Measurements from ENCODE around the gene CD151.
A peak's percentile ranks its signal among the peaks of the same experiment; 100 is the strongest.

The CD151 gene

DNA sequence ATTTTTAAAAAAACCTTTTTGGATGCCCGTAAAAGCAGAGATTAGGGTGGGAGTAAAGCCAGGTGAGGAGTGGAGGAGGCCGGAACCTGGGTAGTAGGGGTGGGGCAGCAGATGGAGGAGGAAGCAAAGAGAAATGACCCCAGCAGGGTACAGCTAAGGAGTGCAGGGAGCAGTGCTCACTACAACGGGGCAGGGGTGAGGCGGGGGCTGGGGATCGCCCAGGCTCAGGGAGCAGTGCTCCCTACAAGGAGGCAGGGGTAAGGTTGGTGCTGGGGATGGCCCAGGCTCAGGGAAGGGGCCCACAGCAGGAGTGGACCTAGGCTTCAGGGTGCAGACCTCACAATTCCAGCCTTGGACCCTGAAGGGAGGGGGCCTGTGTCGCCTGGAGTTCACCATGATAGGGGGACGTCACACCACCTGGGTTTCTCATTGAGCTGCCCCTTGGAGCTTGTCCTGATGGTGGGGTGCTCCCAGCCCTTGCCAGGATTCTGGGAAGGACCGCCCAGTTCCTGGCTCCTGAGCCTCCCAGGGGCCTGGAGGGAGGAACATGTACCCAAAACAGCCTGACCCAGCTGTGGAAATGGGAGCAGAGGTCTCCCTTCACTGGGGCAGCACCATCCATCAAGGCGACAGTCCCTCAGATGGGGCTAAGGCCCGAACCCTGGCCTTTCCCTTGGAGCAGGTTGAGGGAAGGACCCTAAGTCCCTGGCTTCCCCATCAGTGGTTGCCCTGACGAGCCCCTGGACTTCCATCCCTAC lies 16.9 kb upstream of the CD151 start:
- DNase-seq (ENCODE audit: low read depth), result no peak

DNA sequence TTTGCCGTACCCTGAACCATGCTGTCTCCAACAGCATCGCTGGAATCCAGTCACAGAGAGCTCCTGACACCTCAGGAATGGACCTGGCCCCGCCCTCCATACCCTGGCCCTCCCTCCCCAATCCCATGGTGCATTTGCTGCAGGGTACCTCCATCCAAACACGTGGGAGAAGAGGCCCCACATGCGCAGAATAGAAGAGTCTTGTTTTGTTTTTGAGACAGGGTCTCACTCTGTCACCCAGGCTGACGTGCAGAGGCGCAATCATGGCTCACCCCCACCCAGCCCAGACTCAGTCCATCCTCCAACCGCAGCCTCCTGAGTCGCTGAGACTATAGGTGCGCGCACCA lies 16.3 kb upstream of the CD151 start:
- no peak for DNase-seq (ENCODE audit: low read depth)

DNA sequence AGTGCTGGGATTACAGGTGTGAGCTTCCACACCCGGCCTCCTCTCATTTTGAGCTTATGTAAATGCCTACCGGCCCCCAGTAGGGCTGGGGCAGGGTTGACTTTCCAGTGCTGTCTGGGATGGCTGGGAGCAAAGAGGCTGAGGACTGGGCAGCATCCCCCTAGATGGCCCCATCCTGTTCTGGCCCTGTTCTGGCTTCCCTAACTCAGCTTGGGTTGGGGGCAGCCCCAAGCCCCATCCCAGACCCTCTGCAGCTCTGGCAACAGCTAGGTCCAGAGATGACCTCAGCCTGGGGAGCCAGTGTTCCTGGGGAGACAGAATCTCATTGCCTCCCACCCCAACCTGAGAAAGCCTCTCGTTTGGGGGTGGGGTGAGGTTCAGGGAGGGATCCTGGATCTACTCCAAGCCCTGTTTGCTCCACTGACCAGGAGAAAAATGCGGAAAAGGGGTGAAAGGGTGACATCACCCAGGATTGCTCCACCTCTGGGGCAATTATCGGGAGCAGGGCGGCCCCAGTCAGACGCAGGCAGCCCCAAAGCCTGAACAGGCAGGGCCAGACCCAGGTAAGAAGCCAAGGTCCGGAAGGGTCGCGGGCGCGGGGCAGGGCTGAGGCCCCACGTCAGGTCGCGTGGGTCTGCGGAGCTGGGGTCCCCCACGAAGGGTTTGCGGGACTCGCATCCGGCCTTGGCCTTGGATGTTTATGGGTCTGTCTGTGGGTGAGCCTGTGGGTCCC lies 14.2 kb upstream of the CD151 start, which contains the start of gene PNPLA2:
TSS of gene PNPLA2 (plus strand) at position 519 of the 733 bp plus-strand sequence. CDS start 805 bp downstream, outside the sequence.
- peak; percentile 81 for DNase-seq (ENCODE audit: low read depth)

DNA sequence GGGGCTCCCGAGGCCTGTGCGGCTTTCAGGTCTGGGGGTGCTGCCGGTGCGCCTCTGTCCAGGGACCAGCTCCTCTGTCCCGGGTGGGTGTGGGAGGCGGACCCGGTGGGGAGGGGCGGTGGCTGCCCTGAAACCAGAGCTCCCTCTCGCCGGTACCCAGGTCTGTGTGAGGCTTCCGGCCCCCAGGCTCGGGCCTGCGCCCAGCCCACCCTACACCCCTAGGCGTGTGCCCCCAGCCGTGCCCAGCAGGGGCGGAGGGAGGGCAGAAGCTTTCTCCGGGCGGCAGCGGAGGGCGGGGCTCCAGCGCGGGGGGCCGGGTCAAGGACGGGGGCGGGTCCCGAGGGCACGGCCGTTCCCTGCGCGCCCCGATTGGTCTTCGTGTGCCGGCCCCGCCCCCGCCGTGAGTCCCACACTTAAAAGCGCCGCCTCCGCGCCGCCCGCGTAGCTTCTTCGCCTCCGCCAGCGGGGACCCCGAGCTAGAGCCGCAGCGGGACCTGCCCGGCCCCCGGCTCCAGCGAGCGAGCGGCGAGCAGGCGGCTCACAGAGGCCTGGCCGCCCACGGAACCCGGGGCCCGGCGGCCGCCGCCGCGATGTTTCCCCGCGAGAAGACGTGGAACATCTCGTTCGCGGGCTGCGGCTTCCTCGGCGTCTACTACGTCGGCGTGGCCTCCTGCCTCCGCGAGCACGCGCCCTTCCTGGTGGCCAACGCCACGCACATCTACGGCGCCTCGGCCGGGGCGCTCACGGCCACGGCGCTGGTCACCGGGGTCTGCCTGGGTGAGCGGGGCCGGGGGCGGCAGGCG lies 13.4 kb upstream of the CD151 start:
- DNase-seq (ENCODE audit: low read depth), result peak; percentile 89

DNA sequence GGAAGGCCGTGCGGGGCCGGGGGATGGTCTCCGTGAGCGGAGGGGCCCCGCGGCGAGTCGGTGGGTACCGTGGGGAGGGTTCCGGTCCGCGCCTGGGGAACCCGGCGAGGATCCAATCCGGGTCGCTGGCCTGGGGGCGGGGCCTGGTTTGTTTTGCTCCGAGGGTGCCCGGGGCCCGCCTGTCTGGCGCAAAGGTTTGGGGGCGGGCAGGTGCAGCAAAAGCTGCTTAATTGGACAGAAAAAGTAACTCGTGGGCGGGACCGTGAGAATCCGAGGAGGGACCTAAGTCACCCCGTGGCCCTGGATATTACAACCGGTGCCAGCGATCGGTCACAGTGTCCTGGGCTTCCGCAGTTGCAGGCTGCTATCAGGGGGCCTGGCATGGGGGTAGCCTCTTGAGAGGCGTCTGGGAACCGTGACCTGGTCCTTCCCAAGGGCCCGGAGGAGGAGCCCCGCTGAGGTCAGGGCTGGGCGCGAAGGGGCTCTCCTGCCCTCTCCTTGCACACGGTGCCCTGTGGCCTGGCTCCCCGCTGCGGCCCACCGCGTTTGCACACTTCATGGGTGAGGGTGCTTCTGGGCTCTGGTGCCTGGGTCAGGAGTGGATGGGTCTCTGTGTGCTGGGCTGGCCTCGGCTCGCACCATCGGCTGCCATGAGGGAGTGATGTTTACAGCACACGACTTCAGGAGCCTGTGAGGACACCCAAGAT lies 12.7 kb upstream of the CD151 start:
- peak; percentile 69 for DNase-seq (ENCODE audit: low read depth)

DNA sequence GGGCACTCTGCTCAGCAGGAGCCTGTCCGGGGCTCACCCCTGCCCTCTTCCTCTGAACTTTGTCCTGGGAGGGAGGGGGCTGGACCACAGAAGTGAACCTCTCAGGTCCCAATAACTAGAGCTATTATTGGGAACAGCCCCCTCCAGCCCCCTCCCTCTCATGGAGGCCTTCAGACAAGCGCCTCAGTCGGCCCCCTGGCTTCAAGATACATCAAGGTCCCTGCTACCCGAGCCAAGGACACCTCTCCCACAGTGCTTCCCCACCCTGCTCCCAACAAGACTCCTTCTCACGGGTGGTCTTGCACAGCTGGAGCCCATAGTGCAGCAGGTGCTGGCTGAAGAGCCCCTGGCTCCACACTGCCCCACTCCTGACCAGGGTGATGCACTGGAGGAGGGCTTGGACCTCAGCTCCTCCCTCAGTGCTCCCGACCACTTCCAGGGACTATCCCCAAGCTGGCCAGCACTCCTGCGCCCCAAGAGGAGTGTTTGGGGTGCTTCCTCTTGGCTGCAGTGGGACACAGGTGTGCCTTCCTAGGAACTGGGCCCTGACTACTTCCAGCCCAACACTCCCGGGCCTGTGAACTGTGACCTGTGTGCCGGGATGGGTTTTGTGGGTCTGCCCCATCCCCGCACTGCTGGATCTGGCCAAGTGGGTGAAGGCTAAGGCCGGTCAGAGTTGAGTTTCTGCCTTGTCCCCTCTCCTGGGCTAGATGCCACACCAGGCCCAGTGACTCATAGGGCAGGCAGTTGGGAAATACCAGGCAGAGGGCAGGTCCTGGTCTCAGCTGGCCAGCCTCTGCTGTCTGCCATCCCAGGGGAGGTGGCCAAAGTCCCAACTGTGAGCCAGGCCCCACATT lies 11.9 kb upstream of the CD151 start:
- DNase-seq (ENCODE audit: low read depth), result peak; percentile 89

DNA sequence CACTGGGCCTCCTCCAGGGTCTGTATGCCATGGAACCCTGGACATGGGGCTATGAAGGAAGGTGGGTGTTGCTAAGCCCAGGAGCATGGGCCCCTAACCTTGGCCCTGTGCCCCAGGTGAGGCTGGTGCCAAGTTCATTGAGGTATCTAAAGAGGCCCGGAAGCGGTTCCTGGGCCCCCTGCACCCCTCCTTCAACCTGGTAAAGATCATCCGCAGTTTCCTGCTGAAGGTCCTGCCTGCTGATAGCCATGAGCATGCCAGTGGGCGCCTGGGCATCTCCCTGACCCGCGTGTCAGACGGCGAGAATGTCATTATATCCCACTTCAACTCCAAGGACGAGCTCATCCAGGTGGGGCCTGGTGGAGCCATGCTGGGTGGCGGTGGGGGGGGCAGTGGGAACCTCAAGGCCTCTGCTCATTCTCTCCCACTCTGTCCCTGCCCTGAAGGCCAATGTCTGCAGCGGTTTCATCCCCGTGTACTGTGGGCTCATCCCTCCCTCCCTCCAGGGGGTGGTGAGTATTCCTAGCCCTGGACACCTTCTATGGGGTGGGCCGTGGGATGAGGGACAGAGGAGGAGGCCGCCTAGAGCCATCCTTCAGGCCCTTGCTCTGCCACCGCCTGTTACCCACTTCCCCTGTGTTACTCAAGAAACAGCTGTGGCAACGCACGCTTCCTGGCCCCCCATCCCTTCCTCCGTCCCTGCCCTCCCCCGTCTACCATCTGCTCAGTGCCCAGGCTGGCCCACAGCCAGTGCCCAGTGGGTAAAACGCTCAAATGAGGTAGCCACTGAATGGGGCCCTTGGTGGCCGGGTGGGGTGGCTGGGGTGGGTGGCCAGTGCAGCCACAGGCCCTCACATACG lies 11.0 kb upstream of the CD151 start:
- no peak for DNase-seq (ENCODE audit: low read depth)

DNA sequence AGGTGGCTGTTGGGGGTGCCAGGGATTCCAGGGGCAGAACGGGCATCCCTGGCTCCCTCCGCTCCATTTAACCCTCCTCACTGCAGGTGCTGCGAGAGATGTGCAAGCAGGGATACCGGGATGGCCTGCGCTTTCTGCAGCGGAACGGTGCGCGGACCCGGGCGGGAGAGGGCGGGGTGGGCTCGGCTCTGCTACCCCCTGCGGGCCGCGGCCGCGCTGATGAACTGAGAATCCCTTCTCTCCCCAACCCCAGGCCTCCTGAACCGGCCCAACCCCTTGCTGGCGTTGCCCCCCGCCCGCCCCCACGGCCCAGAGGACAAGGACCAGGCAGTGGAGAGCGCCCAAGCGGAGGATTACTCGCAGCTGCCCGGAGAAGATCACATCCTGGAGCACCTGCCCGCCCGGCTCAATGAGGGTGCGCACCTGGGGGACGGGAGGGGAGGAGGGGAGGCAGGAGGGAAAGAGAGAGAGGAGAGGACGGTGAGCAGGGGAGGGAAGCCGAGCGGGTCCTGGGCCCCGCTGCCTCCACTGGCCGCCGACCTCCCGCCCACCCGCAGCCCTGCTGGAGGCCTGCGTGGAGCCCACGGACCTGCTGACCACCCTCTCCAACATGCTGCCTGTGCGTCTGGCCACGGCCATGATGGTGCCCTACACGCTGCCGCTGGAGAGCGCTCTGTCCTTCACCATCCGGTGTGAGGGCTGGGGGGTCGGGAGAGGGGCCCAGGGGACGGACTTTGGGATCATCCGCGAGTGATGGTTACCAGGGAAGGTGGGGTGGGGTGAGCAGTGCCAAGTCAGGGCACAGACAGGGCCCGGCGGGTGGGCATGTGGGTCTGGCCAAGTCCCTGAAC lies 9.1 kb upstream of the CD151 start:
- DNase-seq (ENCODE audit: low read depth), result no peak

DNA sequence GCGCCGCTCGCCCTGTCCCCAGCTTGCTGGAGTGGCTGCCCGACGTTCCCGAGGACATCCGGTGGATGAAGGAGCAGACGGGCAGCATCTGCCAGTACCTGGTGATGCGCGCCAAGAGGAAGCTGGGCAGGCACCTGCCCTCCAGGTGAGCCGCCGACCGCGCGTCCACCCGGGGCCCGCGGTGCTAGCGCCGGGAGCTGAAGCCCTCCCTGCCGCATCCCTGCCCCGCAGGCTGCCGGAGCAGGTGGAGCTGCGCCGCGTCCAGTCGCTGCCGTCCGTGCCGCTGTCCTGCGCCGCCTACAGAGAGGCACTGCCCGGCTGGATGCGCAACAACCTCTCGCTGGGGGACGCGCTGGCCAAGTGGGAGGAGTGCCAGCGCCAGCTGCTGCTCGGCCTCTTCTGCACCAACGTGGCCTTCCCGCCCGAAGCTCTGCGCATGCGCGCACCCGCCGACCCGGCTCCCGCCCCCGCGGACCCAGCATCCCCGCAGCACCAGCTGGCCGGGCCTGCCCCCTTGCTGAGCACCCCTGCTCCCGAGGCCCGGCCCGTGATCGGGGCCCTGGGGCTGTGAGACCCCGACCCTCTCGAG lies 8.4 kb upstream of the CD151 start:
- DNase-seq (ENCODE audit: low read depth), result no peak

DNA sequence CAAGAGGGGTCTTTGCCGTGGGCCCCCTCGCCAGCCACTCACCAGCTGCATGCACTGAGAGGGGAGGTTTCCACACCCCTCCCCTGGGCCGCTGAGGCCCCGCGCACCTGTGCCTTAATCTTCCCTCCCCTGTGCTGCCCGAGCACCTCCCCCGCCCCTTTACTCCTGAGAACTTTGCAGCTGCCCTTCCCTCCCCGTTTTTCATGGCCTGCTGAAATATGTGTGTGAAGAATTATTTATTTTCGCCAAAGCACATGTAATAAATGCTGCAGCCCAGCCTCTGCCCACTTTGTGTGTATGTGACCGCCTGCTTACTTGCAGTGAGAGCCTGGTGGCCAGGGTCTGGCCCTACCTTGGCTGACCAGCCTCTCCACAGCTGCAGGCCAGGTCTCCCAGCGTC lies 7.8 kb upstream of the CD151 start:
- no peak for DNase-seq (ENCODE audit: low read depth)

DNA sequence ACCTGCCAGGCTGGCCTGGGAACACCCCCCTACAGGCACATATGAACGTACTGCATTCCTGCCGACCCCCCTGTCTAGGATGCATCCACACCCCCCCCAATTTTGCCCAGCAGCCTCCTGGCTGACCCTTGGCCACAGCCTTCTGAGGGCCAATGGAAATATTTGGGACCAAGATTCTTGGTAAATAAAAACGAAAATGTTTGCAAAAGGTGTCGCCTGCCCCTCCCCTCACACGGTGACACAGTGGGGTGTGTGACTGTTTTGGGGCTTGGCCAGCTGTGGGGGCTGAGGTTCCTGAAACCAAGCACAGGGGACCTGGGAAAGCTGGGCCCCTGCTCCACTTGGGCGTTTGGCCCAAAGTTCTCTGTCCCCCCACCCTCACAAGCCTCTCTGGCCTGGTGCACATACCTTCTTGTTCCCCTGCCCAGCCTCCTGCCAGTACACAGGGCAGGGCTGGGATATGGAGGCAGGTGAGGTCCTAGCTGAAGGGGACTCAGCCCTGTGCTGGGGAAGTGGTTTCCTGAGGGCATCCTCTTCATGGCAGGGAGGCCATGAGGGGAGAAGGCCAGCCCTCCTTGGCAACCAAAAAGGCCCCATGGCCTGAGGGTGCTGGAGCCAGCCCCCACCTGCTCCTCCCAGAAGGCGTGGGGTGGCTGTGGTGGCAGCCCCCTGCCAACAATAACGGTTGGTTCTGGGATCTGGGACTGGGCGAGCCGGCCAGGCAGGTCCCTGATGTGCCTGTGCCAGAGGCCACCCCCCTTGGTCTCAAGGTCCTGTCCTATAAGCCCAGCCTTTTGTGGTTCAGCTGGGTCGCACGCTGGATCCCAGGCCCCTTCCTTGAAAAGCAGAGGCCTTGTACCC lies 7.2 kb upstream of the CD151 start:
- DNase-seq (ENCODE audit: low read depth), result no peak

DNA sequence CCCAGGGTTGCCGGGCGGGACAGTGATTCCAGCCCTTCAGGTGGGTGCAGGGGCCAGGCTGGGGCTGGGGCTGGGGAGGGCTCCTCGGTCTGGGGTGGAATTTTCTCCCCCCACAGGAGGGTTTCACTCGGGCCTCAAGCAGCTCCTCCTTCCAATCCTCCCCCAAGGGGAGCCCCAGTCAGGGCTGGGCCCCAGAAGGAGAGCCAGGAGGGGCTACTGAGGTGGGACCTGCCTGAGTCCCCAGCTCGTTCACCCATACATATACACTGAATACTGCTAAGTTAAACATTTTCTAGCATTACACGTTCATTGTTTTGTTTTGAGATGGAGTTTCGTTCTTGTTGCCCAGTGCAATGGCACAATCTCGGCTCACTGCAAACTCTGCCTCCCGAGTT lies 6.5 kb upstream of the CD151 start:
- DNase-seq (ENCODE audit: low read depth), result no peak

DNA sequence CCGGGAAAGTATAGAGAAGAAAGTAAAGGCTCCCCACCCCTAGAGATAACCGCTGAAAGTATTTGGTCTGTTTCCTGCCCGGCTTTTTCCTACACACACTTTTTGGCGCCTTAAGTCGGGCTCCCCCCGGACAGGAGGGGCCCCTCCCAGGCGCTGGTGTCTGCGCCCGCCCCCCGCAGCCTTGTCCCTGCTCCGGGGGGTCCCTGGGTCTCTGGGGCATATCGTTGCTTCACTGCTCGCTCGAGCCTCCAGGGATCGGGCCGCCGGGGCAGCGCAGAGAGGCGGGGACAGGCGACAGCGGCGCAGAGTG lies 6.0 kb upstream of the CD151 start:
- no peak for DNase-seq (ENCODE audit: low read depth)

DNA sequence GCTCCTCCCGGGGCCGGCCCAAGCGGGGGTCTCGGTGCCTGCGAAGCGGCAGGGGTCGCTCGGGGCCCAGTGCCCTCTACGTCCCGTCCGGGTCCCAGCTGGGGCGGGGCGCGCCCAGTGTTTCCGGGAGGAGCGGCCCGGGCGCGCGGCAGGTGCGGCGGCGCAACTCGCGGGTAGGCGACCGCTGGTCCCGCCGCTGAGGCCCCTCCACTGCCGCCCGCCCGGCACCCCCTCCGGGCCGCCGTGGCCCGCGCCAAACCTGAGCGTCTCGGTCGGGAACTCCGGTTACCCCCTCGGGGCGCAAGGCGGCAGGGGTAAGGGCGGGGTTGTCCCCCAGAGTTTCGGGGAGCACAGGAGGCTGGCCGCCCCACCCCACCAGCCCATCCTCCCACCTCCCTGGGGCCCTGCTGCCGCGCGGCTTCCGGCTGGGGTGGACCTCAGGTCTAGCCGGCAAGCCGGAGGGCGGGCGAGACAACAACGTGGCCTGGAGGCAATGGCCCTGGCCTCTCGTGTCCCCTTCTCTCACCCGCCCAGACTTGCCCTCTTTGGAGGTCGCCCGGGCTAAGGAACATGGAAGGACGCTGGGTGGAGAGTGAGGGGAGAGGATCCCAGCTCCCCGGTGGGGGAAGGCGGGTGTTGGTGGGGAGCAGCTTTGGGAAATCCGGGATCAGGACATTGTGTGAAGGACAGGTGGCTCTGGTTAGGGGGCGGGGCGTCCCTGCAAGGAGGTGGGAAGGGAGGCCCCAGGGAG lies 5.4 kb upstream of the CD151 start:
- no peak for DNase-seq (ENCODE audit: low read depth)

DNA sequence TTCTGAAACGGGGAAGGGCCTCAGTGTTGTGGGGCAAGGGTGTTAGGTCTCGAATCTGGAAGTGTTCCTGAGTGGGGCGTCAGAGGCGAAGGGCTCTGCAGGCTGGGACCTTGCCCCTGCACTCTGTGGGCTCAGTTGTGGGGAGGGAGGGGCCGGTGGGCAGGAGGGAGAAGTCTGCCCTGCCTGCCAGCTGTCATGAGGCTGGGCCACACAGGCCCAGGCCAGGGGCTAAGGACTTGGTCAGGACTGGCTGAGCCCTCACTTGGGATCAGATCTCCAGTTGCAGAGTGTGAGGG lies 4.9 kb upstream of the CD151 start, which contains the start of gene CRACR2B:
TSS of gene CRACR2B (plus strand) at position 23 of the 296 bp plus-strand sequence. CDS start 689 bp downstream, outside the sequence.
- no peak for DNase-seq (ENCODE audit: low read depth)

DNA sequence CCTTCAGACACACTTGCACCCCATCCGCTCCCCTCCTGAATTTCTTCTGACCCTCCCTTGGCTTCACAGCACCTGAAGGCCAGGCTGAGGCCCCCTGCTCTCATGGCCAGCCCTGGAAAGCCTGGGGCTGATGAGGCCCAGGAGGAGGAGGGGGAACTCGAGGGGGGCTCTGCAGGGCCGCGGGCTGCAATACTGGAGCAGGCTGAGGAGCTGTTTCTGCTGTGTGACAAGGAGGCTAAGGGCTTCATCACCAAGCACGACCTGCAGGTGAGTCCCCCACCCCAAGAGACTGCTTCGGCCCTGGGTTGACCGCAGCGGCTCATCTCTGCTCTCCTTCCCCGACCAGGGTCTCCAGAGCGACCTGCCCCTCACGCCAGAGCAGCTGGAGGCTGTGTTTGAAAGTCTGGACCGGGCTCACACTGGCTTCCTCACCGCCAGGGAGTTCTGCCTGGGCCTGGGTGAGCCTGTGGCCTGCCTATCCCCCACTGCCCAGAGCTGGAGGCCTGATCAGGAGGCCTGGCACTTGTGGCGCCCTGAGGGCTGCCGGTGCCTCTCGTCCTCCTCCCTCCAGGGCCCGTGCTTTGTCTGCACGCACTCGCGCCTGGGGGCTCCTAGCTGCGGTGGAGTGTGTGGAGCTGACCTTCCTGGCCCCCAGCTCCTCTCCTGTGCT lies 4.1 kb upstream of the CD151 start:
- no peak for DNase-seq (ENCODE audit: low read depth)
